Loucy (cell line): ENCODE results near the gene PON2.
"Not testable (repeated sequence)": the region's sequence is repeated elsewhere in the genome, so short reads cannot be mapped to it uniquely, and the experiment has no call there.

Experiments
- H2AFZ ChIP-seq: fragments of 200-600 bp; sonication (generic); 2 replicates; pipeline ENCODE4 v1.6.0; 2016; ENCODE audit warnings: antibody characterized with exemption, mild to moderate bottlenecking, low read length, moderate library complexity
- H3F3A ChIP-seq: fragments of 200-600 bp; 2 replicates; pipeline ENCODE4 v1.6.0; 2016; ENCODE audit warnings: antibody characterized with exemption, low read depth, mild to moderate bottlenecking
- H3K27me3 ChIP-seq: fragments of 200-600 bp; sonication (generic); 2 replicates; pipeline ENCODE4 v1.6.1; 2014; ENCODE audit warnings: low read length, mild to moderate bottlenecking; ENCODE audit not compliant: insufficient read depth, poor library complexity, severe bottlenecking
- H3K36me3 ChIP-seq: fragments of 200-600 bp; sonication (generic); 2 replicates; pipeline ENCODE4 v1.6.1; 2016; ENCODE audit warnings: low read length; ENCODE audit not compliant: insufficient read depth
- H3K4me1 ChIP-seq: fragments of 200-600 bp; sonication (generic); 2 replicates; pipeline ENCODE4 v1.5.1; 2014; ENCODE audit warnings: low read length, mild to moderate bottlenecking; ENCODE audit not compliant: insufficient read depth, poor library complexity, severe bottlenecking
- H3K4me2 ChIP-seq: fragments of 200-600 bp; sonication (generic); 2 replicates; pipeline ENCODE4 v1.6.0; 2014; ENCODE audit warnings: antibody characterized with exemption, low read length, low read depth, mild to moderate bottlenecking; ENCODE audit not compliant: poor library complexity, severe bottlenecking
- H3K4me3 ChIP-seq: fragments of 200-600 bp; sonication (generic); 2 replicates; pipeline ENCODE4 v1.5.1; 2014; ENCODE audit warnings: low read length, mild to moderate bottlenecking, mixed read lengths; ENCODE audit not compliant: poor library complexity, severe bottlenecking
- H3K79me2 ChIP-seq: fragments of 200-600 bp; sonication (generic); 2 replicates; pipeline ENCODE4 v1.6.1; 2014; ENCODE audit warnings: low read length; ENCODE audit not compliant: insufficient read depth
- H3K9ac ChIP-seq: fragments of 200-600 bp; sonication (generic); 2 replicates; pipeline ENCODE4 v1.6.0; 2014; ENCODE audit warnings: mild to moderate bottlenecking, low read depth, low read length, moderate library complexity; ENCODE audit not compliant: poor library complexity, severe bottlenecking
- H3K9me2 ChIP-seq: fragments of 200-600 bp; sonication (generic); replicated peaks from 2 replicates; pipeline ENCODE4 v1.6.1; 2016; ENCODE audit warnings: low read depth, low read length, mixed read lengths
- H3K9me3 ChIP-seq: fragments of 200-600 bp; sonication (generic); 2 replicates; pipeline ENCODE4 v1.6.1; 2014; ENCODE audit warnings: mild to moderate bottlenecking, antibody characterized with exemption, low read length, low read depth; ENCODE audit not compliant: insufficient read depth
- H4K20me1 ChIP-seq: fragments of 200-600 bp; sonication (generic); 2 replicates; pipeline ENCODE4 v1.6.0; 2014; ENCODE audit warnings: antibody characterized with exemption, low read length, mild to moderate bottlenecking; ENCODE audit not compliant: insufficient read depth, poor library complexity, severe bottlenecking
- EZH2phosphoT487 ChIP-seq: fragments of 200-600 bp; IDR thresholded peaks from 2 replicates; pipeline ENCODE4 v1.6.1; 2018; ENCODE audit warnings: antibody characterized with exemption, mild to moderate bottlenecking, moderate library complexity, borderline replicate concordance
- TF ChIP-seq, protein P1 (sequence below): fragments of 200-600 bp; sonication (generic); conservative IDR thresholded peaks from 2 replicates; pipeline ENCODE4 v1.5.1; 2014; ENCODE audit warnings: mild to moderate bottlenecking, antibody characterized with exemption, low read length

PON2 gene

DNA sequence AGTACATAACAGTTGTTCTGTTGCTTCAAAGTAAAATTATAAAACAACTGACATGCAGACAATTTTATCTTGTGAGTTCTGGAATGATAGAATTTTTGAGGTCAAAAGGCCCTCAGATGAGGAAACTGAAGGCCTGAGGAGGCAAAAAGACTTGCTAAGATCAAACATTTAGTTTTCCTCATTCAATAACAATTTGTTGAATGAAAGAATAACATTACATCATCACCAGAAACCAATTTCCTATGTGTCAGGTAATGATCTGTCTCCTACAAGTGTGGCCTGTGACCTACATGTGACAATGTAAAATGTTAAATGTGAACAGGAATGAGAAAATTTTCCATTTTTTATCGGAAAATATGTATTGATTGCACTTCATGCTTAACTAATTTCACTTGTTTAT, 34.4 kb upstream of the PON2 start:
- Histone ChIP-seq H3K4me2 (no peak overlapping the region), H3K9ac (no peak overlapping the region), H3K4me1 (peaks cover 26% of the 10 kb centered on the region), H3F3A (no peaks in the 10 kb centered on the region), H3K9me2 (no peaks in the 10 kb centered on the region), H3K27me3 (no peaks in the 10 kb centered on the region), H4K20me1 (no peaks in the 10 kb centered on the region), H3K4me3 (no peak overlapping the region), H3K9me3 (no peaks in the 10 kb centered on the region), H2AFZ (no peak overlapping the region), H3K79me2 (no peaks in the 10 kb centered on the region), H3K36me3 (no peaks in the 10 kb centered on the region)
- TF ChIP-seq, protein P1, sequence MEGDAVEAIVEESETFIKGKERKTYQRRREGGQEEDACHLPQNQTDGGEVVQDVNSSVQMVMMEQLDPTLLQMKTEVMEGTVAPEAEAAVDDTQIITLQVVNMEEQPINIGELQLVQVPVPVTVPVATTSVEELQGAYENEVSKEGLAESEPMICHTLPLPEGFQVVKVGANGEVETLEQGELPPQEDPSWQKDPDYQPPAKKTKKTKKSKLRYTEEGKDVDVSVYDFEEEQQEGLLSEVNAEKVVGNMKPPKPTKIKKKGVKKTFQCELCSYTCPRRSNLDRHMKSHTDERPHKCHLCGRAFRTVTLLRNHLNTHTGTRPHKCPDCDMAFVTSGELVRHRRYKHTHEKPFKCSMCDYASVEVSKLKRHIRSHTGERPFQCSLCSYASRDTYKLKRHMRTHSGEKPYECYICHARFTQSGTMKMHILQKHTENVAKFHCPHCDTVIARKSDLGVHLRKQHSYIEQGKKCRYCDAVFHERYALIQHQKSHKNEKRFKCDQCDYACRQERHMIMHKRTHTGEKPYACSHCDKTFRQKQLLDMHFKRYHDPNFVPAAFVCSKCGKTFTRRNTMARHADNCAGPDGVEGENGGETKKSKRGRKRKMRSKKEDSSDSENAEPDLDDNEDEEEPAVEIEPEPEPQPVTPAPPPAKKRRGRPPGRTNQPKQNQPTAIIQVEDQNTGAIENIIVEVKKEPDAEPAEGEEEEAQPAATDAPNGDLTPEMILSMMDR, result no peak
- TF ChIP-seq EZH2phosphoT487, result no peak

DNA sequence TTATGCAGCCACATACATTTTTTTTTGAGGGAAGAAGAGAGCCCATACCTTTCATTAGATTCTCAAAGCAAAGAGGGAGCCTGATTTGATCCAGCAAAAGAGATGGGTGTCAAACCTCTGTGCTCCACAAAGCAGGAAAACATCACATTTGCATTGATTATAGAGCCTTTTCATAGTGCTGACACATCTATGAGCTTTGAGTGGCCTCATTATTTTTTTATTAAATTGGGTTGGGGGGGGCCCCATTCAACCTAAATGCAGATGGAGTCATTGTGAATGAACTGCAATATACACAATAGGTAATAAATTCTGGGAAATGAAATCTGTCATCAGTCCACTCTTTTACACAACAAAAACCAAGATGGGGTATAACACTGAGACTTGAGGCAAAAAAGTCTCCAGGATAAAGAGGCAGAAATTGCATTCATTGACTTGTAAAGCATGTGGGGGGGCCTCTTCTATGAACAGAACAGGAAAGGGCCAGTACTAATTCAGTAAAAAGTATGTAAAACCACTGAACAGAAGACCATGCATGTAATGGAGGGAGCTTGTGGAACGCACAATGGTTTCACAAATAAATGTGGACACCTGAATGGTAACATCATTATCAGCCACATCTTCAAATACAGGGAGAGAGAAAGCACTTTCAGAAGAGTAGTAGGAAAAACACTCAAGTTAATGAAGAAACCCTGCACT, 33.2 kb upstream of the PON2 start:
- Histone ChIP-seq H3F3A (no peaks in the 10 kb centered on the region), H3K79me2 (no peaks in the 10 kb centered on the region), H3K4me3 (no peak overlapping the region), H3K9ac (no peak overlapping the region), H4K20me1 (no peaks in the 10 kb centered on the region), H3K27me3 (no peaks in the 10 kb centered on the region), H3K4me1 (peaks cover 26% of the 10 kb centered on the region), H2AFZ (no peak overlapping the region), H3K36me3 (no peaks in the 10 kb centered on the region), H3K9me3 (no peaks in the 10 kb centered on the region), H3K9me2 (no peaks in the 10 kb centered on the region), H3K4me2 (no peak overlapping the region)
- TF ChIP-seq EZH2phosphoT487, result no peak
- TF ChIP-seq, protein P1, result no peak

DNA sequence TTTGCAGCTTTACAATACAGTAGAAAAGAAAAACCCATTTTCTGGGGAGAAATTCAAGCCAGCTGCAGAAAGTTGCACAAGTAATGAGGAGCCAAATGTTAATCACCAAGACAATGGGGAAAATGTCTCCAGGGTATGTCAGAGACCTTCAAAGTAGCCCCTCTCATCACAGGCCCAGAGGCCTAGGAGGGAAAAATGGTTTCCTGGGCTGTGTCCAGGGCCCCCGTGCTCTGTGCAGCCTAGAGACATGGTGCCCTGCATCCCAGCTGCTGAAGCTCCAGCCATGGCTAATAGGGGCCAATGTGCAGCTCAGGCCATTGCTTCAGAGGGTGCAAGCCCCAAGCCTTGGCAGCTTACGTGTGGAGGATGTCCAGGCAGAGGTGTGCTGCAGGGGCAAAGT, 25.8 kb upstream of the PON2 start:
- H3K36me3 ChIP-seq, H4K20me1 ChIP-seq, H3K9me2 ChIP-seq, H3K9me3 ChIP-seq, H3K79me2 ChIP-seq, H2AFZ ChIP-seq, H3K9ac ChIP-seq, H3K4me1 ChIP-seq, H3K27me3 ChIP-seq, H3K4me2 ChIP-seq, H3F3A ChIP-seq, H3K4me3 ChIP-seq: not testable (repeated sequence)

DNA sequence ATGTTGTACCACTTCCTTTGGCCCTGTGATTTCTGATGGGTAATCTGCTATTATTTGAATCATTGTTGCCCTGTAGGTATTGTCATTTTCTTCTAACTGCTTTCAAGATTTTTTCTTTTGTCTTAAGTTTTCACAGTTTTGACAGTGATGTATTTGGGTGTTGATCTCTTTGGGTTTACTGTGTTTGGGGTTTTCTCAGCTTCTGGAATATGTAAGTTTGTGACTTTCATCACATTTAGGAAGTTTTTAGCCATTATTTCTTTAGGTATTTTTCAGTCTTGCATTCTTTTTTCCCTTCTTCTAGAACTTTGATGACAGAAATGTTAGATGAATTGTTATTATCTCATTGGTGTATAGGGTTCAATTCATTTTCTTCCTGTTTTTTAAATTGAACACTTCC, 23.1 kb upstream of the PON2 start:
- Histone ChIP-seq H3K9me2 (no peaks in the 10 kb centered on the region), H3K4me2 (no peak overlapping the region), H3K4me1 (no peaks in the 10 kb centered on the region), H3K4me3 (no peak overlapping the region), H3K27me3 (no peaks in the 10 kb centered on the region), H4K20me1 (no peaks in the 10 kb centered on the region), H3K9me3 (peaks cover 3% of the 10 kb centered on the region; the same call in 1 of the 2 replicates), H2AFZ (no peak overlapping the region), H3F3A (no peaks in the 10 kb centered on the region), H3K9ac (no peak overlapping the region), H3K79me2 (no peaks in the 10 kb centered on the region), H3K36me3 (no peaks in the 10 kb centered on the region)
- TF ChIP-seq EZH2phosphoT487, result no peak
- TF ChIP-seq, protein P1, result no peak
